Stimulated activated CD4-positive, alpha-beta T cell treated with anti-CD3 and anti-CD28 coated beads, Interleukin-15, amount 100 ng/mL, for 24 hours (primary cell): ENCODE data around the gene NACC1.
A peak's percentile ranks its signal among the peaks of the same experiment; 100 is the strongest.

Experiments used
- DNase-seq: peaks from one replicate; pipeline ENCODE4 v3.0.0-alpha.2; 2020

NACC1 gene

GRCh38 chr19:13149173-13149627 lies 31.1 kb downstream of the NACC1 start:
- peak; percentile 33 for DNase-seq

- peak; percentile 64 for DNase-seq
Observed at GRCh38 chr19:13149628-13150186, 31.6 kb downstream of the NACC1 start.

GRCh38 chr19:13150187-13150930 lies 32.3 kb downstream of the NACC1 start, which contains the start of the genes IER2 and STX10:
TSS of gene IER2 (plus strand) at chr19:13150411. CDS start at chr19:13153187, 2,776 bp downstream.
TSS of gene STX10 (minus strand) at chr19:13150375. CDS start at chr19:13150173, 202 bp downstream.
- peak; percentile 95 for DNase-seq

- peak; percentile 53 for DNase-seq
Observed at GRCh38 chr19:13150931-13151604, 33.0 kb downstream of the NACC1 start.

DNA sequence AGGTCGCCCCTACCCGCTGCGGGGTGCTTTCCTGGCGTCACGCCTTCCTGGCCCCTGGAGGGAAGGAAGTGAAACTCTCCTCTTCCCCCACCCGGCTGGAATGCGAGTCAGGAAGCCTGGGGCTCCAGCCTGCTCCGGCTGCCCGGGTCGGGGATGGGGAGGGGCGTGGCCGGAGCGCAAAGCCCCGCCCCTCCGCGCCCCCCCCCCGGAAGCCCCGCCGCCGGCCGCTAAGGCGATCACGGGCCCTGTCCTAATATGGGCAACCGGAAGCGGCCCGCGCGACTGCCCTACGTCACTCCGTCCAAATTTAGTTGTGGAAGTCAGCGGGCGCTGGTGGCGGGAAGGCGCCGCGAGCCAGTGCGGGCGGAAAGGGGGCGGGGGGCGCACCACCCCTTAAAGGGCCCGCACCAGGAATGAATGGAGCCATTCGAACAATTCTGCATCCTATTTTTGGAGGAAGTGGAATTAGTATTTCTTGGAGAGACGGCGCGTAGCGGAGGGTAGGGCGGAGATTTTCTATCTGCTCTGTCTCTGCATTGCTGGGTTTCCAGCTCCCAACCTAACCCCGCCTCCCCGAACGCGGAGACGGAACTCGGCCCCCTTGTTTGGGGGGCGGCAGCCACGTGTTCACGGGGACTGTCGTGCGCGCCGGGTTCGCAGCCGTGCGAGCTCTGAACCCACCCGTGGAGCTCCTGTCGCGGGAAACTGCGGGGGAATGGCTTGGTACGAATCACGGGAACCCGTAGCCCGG lies 33.7 kb downstream of the NACC1 start:
- peak; percentile 96 for DNase-seq

GRCh38 chr19:13152356-13152973 lies 34.4 kb downstream of the NACC1 start:
- DNase-seq, result no peak

GRCh38 chr19:13152974-13153568 lies 35.0 kb downstream of the NACC1 start:
- peak; percentile 96 for DNase-seq

DNA sequence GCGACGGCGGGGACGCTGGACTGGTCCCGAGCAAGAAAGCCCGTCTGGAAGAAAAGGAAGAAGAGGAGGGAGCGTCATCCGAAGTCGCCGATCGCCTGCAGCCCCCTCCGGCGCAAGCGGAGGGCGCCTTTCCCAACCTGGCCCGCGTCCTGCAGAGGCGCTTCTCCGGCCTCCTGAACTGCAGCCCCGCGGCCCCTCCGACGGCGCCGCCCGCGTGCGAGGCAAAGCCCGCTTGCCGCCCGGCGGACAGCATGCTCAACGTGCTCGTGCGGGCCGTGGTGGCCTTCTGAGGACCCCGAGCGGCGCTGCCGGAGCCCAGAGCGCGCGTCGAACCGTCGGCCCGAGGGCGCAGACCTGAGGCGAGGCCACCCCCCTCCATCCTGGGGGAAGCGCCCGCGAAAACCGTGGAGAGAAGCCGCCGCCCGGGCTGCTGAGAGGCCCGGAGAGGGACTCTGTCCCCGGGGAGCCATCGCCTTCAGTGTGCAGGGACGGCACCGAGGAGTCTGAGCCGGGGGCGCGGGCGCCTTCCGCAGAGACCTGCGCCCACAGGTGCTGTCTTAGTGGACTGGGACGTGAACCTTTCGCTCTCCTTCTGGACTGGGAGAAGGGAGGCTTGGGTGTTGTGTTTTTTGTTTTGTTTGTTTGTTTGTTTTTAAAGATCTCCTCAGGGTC lies 35.6 kb downstream of the NACC1 start:
- DNase-seq, result peak; percentile 42

DNA sequence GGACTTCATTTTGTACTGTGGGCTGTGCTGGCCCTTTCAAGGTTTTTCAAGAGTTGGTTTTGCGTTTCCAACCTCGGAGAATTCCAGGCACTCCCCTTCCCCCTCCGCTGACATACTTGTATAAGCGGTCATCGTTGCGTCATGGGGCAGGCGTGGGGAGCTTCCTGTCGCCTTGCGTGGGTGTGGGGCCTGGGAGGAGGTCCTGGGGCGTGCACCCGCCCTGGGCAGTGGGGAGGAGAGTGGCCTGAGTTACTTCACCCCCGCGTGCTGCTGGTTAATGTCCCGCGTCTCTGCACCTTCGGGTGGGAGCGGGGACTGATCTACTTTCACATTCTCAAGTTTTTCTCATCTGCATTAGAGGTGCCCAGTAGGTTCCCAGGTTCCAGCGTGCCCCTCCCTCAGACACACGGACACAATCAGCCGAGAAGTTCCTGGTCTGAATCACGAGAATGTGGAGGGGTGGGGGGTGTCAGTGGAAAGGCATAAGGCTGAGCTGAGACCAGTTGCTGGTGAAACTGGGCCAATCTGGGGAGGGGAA lies 36.2 kb downstream of the NACC1 start:
- peak; percentile 86 for DNase-seq

GRCh38 chr19:13154911-13155471 lies 36.9 kb downstream of the NACC1 start:
- peak; percentile 87 for DNase-seq

DNA sequence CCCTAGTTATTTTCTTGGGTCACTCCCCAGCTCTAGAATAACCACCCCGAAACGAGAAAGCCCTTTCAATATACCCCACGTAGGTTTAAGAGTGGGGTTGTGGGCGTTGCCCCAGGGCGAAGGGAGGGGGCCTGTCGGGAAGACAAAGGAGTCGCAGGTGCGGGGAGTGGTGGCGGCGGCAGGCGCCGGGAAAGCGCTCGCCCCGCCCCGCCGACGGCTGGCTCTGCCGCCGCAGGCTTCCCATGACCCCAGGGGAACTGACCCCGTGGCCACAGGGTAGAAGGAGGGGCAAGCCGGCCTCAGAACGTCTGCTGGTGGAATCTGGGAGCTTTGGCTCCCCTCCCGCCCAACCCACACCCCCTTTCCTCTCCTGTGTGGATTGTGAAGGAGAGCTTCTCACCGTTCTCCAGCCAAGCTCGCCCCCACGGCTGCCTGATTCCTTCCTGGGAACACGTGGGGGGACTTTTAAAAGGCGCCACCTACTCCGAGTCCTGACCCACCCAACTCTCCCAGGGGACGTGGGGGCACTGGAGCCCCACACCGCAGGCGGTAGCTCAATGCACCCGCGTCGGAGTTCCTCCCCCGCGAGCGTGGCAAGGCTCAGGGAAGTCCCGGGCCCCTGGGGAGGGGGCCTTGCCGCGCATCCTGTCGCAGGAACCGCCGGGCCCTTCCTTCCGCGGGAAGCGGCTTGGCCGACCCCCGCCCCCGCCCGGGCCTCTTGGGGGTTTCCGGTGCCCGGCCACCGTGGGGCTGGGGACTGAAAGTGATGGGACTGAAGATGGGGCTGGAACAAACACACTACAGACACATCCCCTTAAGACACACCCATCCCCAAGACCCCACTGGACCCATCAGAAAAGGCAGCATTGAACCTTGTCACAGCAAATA lies 37.7 kb downstream of the NACC1 start:
- DNase-seq, result peak; percentile 78

DNA sequence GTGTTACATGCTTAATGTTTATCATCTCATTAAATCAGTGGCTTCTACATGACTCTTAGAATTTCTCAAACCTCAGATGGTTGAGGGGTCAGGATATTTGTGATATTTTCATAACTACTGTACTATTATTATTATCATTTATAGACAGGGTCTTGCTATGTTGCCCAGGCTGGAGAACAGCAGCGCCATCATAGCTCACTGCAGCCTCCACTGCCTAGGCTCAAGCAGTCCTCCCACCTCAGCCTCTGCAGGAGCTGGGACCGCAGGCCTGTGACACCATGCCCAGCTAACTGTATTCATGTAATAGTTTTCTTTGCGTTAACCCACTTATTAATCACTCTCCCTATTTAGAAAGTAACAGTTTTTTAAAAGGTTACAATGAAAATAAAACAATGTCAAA lies 41.6 kb downstream of the NACC1 start:
- DNase-seq, result no peak

DNA sequence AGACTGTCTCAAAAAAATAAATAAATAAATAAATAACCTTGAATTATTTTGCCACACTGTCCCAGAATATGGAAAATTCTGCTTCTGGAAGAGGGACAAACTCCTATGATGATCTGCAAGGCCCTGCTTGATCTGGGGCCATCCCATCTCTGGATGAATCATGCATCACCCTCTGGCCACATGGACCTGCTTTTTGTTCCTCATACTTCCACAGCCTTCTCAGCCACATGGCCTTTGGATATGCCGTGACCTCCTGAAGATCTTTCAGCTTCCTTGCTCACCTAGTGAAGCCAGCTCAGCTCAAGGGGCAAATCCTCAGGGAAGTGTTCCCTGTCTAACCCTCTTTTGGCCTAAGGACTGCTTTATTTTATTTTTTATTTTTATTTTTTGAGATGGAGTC lies 42.5 kb downstream of the NACC1 start:
- no peak for DNase-seq

DNA sequence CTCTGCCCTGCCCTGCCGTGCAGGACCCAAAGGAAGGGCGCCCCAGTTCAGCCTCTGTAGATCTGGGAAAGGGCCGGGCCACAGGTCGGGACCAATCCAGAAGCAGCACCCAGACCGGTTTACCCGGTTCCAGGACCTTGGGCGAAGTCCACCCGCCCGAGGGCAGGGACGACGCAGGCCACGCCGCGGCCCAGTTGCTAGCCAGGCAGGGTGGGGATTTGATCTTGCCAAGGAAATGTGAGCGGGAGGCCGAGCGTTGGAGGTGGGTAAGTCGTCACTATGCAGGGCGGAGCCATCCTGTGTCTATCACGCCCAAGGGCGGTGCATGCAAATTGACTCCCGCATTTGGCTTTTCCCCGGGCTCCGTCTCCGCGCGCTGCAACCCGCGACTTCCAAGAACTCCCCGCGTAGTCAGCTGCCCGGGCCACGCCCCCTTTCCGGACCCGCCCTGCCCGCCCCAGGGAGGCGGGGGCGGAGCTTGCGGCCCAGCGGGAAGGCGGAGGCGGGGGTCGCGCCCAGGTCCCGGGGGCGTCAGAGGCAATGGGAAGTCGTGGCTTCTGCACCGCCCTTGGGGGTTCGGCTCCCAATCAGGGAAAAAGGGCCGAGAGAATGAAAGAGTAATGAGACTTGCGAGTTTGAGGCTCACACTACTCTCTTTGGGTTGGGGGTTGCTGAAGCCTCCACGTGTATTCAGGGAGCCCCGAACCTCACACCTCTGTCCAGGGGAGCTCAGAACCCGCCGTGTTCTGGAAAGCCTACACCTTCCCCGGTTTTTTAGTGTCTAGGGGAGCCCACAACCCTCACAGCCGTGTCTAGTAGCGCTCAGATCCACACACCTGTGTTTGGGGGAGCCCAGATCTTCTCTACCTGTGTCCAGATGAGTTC lies 44.9 kb downstream of the NACC1 start:
- DNase-seq, result peak; percentile 97

DNA sequence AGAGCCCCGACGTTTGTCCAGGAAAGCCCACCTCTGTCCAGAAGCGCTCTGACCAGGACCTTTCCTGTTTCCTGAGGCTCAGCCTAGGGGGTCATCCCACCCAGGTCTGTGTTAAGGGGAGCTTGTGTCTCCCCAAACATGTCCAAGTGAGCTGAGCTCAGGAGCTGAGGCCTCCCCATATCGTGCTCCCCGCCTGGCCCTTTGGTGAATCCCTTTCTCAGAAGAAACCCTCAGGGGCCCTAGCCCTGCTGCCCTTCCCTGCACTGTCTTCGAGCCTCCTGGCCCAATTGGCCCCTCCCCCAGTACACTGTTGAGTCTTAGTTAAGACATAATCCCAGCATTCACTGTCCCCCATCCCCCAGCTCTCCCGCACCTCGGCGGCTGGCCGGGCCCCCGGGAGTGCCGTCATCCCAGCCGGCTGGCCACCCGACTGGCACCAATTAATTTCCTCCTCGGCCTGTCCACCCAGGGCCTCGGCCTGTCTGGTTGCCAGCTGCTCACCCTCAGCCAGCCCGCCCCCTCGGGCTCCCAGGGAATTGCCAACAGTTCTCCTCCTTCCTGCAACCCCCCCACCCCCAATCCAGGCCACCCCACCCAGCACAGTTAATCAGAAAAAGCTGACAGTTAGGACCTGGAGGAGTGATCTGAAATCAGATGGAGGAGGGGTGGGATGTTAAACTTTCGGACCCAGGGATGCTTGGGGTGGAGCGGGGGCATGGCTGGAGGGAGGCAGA lies 45.7 kb downstream of the NACC1 start:
- DNase-seq, result peak; percentile 68

DNA sequence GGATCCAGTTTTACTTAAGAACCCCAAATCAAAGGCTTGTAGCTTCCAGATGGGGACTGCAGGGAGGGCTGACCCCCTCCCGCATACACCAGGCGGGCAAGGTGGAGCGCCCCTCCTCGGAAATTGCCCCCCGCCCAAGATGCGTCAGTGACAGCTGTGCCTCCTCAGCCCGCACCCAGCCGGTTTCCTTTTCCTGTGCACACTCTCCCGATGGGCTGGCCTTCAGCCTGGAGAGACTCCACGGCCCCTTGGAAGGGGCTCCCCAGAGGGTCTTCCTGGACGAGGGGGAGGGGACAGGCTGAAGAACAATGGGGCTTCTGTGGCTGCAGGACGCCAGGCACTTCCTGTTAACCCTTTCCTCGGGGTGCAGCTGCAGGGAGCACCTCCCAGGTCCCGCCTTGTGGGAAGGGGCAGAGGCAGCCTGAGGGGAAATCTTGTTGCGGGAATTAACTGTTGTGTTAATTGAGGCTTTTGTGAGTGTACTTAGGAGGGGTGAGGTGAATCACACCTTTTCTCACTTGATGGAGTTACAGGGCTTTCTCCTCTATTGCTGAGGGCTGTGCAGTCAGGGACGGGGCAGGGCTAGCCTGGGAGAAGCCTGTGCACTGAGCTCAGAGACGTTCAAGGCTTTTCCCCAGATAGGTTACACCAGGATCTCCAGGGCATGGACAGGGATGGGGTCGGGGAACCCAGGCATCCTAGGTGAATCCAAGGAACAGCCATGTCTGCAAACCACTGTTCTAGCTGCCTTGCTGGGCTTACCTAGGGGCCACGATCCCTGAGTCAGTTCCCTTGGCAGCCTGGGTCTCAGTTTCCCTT lies 46.5 kb downstream of the NACC1 start:
- peak; percentile 62 for DNase-seq
